ENCODE measurements around the gene ZBTB7C. TPM values are rescaled to one million over a fixed set of nuclear protein-coding genes. Genes with fewer than 3 reads are reported as not detected.

The ZBTB7C gene
- total RNA-seq, 3 donors from 2014 or later (not counting 1 experiment from before 2014, with no cell fraction given) = 0.07 TPM; not detected in 2

GRCh38 chr18:48099481-48100164 is 309.6 kb downstream of the ZBTB7C start:
- H3K27ac ChIP-seq (ENCODE audit: low read length) = no peak overlapping the region
- TF ChIP-seq, protein P1, sequence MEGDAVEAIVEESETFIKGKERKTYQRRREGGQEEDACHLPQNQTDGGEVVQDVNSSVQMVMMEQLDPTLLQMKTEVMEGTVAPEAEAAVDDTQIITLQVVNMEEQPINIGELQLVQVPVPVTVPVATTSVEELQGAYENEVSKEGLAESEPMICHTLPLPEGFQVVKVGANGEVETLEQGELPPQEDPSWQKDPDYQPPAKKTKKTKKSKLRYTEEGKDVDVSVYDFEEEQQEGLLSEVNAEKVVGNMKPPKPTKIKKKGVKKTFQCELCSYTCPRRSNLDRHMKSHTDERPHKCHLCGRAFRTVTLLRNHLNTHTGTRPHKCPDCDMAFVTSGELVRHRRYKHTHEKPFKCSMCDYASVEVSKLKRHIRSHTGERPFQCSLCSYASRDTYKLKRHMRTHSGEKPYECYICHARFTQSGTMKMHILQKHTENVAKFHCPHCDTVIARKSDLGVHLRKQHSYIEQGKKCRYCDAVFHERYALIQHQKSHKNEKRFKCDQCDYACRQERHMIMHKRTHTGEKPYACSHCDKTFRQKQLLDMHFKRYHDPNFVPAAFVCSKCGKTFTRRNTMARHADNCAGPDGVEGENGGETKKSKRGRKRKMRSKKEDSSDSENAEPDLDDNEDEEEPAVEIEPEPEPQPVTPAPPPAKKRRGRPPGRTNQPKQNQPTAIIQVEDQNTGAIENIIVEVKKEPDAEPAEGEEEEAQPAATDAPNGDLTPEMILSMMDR (IDR thresholded peaks at IDR 0.05) = no peak
- H3K4me1 ChIP-seq (ENCODE audit: control insufficient read depth, insufficient read depth, low read length) = no peaks in the 10 kb centered on the region
- intact Hi-C loops (cut with micrococcal nuclease) = no loop called here
- no peak overlapping the region for H3K4me3 ChIP-seq (ENCODE audit: low read length)
- no peak overlapping the region for H3K27ac Mint-ChIP-seq
- no peaks in the 10 kb centered on the region for H3K27me3 ChIP-seq (ENCODE audit: control insufficient read depth, insufficient read depth, low read length)
- H3K36me3 ChIP-seq (ENCODE audit: control insufficient read depth, insufficient read depth, low read length) = no peaks in the 10 kb centered on the region
- DNase-seq = no peak
- H3K27me3 Mint-ChIP-seq (ENCODE audit: low read depth in 2 of 2) = peaks cover 9 to 15% of the 10 kb centered on the region in 2 donors
- H3K4me1 Mint-ChIP-seq = no peaks in the 10 kb centered on the region
- H3K9me3 Mint-ChIP-seq = no peaks in the 10 kb centered on the region
- no peaks in the 10 kb centered on the region for H3K36me3 Mint-ChIP-seq
- WGBS (ENCODE audit: insufficient coverage) = 70% methylated on average over 7 of the region's 8 CpGs
- no peak for ATAC-seq
- no peaks in the 10 kb centered on the region for H3K9me3 ChIP-seq (ENCODE audit: control insufficient read depth, insufficient read depth, low read length)
- H3K4me3 Mint-ChIP-seq = no peak overlapping the region

- Histone ChIP-seq H3K36me3 (ENCODE audit: control insufficient read depth, insufficient read depth, low read length) (no peaks in the 10 kb centered on the region), H3K9me3 (ENCODE audit: control insufficient read depth, insufficient read depth, low read length) (no peaks in the 10 kb centered on the region), H3K4me1 (ENCODE audit: control insufficient read depth, insufficient read depth, low read length) (no peaks in the 10 kb centered on the region), H3K27me3 (ENCODE audit: control insufficient read depth, insufficient read depth, low read length) (no peaks in the 10 kb centered on the region), H3K4me3 (ENCODE audit: low read length) (no peak overlapping the region), H3K27ac (ENCODE audit: low read length) (no peak overlapping the region)
- Mint-ChIP-seq H3K27ac (no peak overlapping the region), H3K9me3 (no peaks in the 10 kb centered on the region), H3K36me3 (no peaks in the 10 kb centered on the region), H3K4me3 (no peak overlapping the region), H3K4me1 (no peaks in the 10 kb centered on the region), H3K27me3 (ENCODE audit: low read depth in 2 of 2) (peaks cover 7 to 15% of the 10 kb centered on the region in 2 donors)
- ATAC-seq (no peak), DNase-seq (no peak)
- TF ChIP-seq, protein P1 (IDR thresholded peaks at IDR 0.05) = no peak
- intact Hi-C loops (cut with micrococcal nuclease) = no loop called here
- 96% methylated on average over 6 of the region's 6 CpGs for WGBS (ENCODE audit: insufficient coverage)
Measured at GRCh38 chr18:48098538-48098937, 310.6 kb downstream of the ZBTB7C start.

DNA sequence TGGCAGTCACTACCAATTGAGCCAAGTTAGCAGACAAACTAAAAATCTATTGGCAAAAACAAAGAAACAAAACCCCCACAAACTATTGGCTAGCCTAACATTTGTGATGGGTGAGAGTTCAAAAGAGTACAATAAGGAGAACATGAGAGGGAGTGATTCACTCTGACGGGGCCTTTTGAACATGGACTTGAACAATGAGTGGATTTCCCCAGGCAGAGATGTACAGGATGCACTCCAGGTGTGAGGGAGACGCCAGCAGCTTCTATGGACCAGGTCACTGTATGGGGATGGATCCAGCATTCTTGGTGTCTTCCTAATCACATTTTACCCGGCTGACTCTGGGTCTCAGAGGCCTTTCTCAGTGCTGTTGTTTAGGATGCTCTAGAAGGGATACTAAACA is 311.2 kb downstream of the ZBTB7C start:
- Mint-ChIP-seq H3K27ac (no peak overlapping the region), H3K9me3 (no peaks in the 10 kb centered on the region), H3K4me1 (no peaks in the 10 kb centered on the region), H3K27me3 (ENCODE audit: low read depth in 2 of 2) (peaks cover 7 to 15% of the 10 kb centered on the region in 2 donors), H3K36me3 (no peaks in the 10 kb centered on the region), H3K4me3 (no peak overlapping the region)
- Histone ChIP-seq H3K4me1 (ENCODE audit: control insufficient read depth, insufficient read depth, low read length) (no peaks in the 10 kb centered on the region), H3K27me3 (ENCODE audit: control insufficient read depth, insufficient read depth, low read length) (no peaks in the 10 kb centered on the region), H3K9me3 (ENCODE audit: control insufficient read depth, insufficient read depth, low read length) (no peaks in the 10 kb centered on the region), H3K36me3 (ENCODE audit: control insufficient read depth, insufficient read depth, low read length) (no peaks in the 10 kb centered on the region), H3K27ac (ENCODE audit: low read length) (no peak overlapping the region), H3K4me3 (ENCODE audit: low read length) (no peak overlapping the region)
- intact Hi-C loops (cut with micrococcal nuclease) = no loop called here
- DNase-seq = no peak
- WGBS (ENCODE audit: insufficient coverage) = 87% methylated on average over 3 of the region's 3 CpGs
- TF ChIP-seq, protein P1 (IDR thresholded peaks at IDR 0.05) = no peak
- ATAC-seq = no peak

DNA sequence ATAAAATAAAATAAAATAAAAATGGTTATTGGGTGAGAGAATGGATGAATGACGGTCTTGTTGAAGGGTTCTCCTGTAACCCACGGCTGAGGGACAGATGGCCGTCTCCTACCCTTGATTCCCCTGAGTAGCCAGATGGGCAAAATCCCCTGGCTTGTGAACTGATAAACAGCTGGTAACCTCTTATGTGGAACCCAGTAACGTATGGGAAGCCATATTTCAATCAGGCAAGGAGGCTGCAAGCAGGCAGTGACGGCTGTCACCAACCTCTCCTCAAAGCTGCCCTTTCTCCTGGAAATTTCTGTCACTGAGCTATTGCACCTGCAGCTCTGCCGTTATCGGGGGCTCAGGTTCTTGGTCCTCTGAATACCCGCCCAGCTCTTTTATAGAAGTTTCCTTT is 313.5 kb downstream of the ZBTB7C start:
- Mint-ChIP-seq H3K27ac (no peak overlapping the region), H3K9me3 (no peaks in the 10 kb centered on the region), H3K36me3 (no peaks in the 10 kb centered on the region), H3K4me1 (no peaks in the 10 kb centered on the region), H3K27me3 (ENCODE audit: low read depth in 2 of 2) (peaks cover 7 to 9% of the 10 kb centered on the region in 2 donors), H3K4me3 (no peak overlapping the region)
- intact Hi-C loops (cut with micrococcal nuclease) = no loop called here
- 76% methylated on average over 8 of the region's 8 CpGs for WGBS (ENCODE audit: insufficient coverage)
- Histone ChIP-seq H3K4me1 (ENCODE audit: control insufficient read depth, insufficient read depth, low read length) (no peaks in the 10 kb centered on the region), H3K27me3 (ENCODE audit: control insufficient read depth, insufficient read depth, low read length) (no peaks in the 10 kb centered on the region), H3K27ac (ENCODE audit: low read length) (no peak overlapping the region), H3K36me3 (ENCODE audit: control insufficient read depth, insufficient read depth, low read length) (no peaks in the 10 kb centered on the region), H3K4me3 (ENCODE audit: low read length) (no peak overlapping the region), H3K9me3 (ENCODE audit: control insufficient read depth, insufficient read depth, low read length) (no peaks in the 10 kb centered on the region)
- TF ChIP-seq, protein P1 (IDR thresholded peaks at IDR 0.05) = no peak
- ATAC-seq (no peak), DNase-seq (no peak)
